NCI-H345 (cell line): ENCODE measurements around the gene ERMAP.
"Not testable (repeated sequence)": the region's sequence is repeated elsewhere in the genome, so short reads cannot be mapped to it uniquely, and the experiment has no call there.

ENCODE experiments used
- DNase-seq: peaks from one replicate; lab custom pipeline; 2025; lab: John Stamatoyannopoulos, UW

Gene ERMAP

GRCh38 chr1:42845193-42845592 is 28.3 kb downstream of the ERMAP start:
- no peak for DNase-seq

GRCh38 chr1:42845866-42846256 is 28.9 kb downstream of the ERMAP start:
- DNase-seq: peak; percentile 18

GRCh38 chr1:42846257-42847110 is 29.6 kb downstream of the ERMAP start, which contains the start of gene ZNF691:
ZNF691 (plus strand) TSS chr1:42846613; CDS start chr1:42849659, 3,046 bp downstream.
- DNase-seq: peak; percentile 97

GRCh38 chr1:42847111-42847595 is 30.2 kb downstream of the ERMAP start:
- no peak for DNase-seq

GRCh38 chr1:42847721-42848460 is 31.0 kb downstream of the ERMAP start:
- DNase-seq: no peak

- no peak for DNase-seq
Measured at GRCh38 chr1:42848823-42849537, 32.1 kb downstream of the ERMAP start.

- DNase-seq: no peak
Measured at GRCh38 chr1:42849944-42850343, 33.0 kb downstream of the ERMAP start.

- DNase-seq: no peak
Measured at GRCh38 chr1:42851420-42851819, 34.5 kb downstream of the ERMAP start.

GRCh38 chr1:42851960-42852607 is 35.2 kb downstream of the ERMAP start:
- no peak for DNase-seq

GRCh38 chr1:42852608-42852980 is 35.7 kb downstream of the ERMAP start:
- no peak for DNase-seq

GRCh38 chr1:42853116-42853884 is 36.4 kb downstream of the ERMAP start:
- no peak for DNase-seq

- DNase-seq: not testable (repeated sequence)
Measured at GRCh38 chr1:42856554-42856953, 39.6 kb downstream of the ERMAP start.

- DNase-seq: not testable (repeated sequence)
Measured at GRCh38 chr1:42859366-42859765, 42.4 kb downstream of the ERMAP start.

GRCh38 chr1:42860339-42861013 is 43.6 kb downstream of the ERMAP start:
- DNase-seq: no peak

- DNase-seq: no peak
Measured at GRCh38 chr1:42861014-42861399, 44.1 kb downstream of the ERMAP start.

- no peak for DNase-seq
Measured at GRCh38 chr1:42866549-42866948, 49.6 kb downstream of the ERMAP start.

- not testable (repeated sequence) for DNase-seq
Measured at GRCh38 chr1:42868466-42868865, 51.5 kb downstream of the ERMAP start.

- not testable (repeated sequence) for DNase-seq
Measured at GRCh38 chr1:42869254-42869653, 52.3 kb downstream of the ERMAP start.

GRCh38 chr1:42869751-42870150 is 52.8 kb downstream of the ERMAP start:
- not testable (repeated sequence) for DNase-seq

GRCh38 chr1:42873108-42873507 is 56.2 kb downstream of the ERMAP start:
- DNase-seq: not testable (repeated sequence)
